NCI-H446 treated with DMSO at 0.1 percent for 48 hours (cell line): ENCODE data around the gene TMEM203.

Experiments
- DNase-seq: peaks from one replicate; lab custom pipeline; 2025; lab: John Stamatoyannopoulos, UW

TMEM203 gene

DNA sequence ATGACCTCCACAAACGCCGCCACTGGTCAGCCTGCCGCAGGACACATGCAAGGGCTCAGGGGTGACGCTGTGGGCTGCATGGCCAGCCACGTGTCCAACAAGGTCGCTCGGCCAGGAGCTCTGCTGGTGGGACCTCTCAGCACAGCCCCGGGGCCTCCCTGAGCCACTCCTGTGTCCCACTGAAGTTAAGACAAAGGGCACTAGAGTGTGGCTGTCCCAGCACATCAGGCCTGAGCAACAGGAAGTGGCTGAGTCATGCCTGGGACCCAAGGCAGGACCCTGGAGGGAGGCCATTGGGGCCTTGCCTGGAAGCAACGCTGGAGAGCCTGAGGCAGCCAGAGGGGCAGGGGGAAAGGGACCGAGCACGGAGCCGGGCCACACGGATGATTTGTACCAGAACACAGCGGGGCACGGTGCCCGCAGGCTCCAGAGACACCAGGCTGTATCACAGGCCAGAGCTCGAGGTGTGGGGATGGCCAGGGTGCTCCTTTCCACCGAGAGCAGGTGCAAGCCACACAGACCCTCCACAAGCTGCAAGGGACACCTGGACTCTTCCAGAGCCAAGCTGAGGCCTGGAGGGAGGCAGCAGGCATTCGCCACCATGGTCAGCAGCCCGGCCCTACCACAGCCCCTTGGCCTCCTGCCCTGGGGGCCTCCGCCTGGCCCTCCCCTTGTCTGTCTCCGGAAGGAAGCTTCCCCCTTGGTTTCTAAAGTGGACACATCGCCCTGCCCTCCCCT is 27.1 kb downstream of the TMEM203 start:
- no peak for DNase-seq

DNA sequence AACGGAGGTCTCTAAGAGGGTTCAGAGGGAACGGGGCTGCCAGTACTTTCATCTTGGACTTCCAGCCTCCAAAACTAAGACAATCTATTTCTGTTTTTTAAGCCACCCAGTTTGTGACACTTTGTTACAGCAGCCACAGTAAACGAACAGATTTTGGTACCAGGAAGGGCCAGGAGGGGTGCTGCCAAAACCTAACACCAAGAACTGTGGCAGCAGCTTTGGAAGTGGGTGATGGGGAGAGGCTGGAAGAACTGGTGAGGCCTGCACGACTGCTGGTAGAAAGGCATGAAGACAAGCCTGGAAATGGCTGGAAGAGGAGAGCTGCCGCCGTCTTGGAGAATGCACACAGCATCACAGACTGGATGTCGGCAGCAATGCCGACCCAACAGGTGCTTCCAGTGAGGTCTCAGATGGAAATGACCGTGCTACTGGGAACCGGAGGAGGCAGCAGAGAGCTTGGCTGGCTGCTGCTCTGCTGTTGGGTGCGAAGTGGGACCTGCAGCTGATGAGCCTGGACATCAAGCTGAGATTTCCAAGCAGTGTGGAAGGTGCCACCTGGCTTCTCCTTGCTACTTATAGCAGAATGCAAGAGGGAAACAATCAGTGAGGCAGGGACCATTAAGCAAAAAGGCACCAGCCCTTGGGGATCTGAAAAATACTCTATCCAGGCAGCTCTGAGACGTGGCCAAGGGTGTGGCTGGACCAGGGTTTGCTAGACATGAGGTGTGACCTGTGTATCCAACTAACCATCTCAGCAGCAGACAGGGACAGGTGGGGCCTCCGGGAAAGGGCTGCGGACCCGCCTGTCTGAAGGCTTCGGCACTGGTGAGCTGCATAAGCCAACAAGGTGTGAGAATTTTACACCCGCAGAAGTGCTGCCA is 28.9 kb downstream of the TMEM203 start:
- DNase-seq: no peak

DNA sequence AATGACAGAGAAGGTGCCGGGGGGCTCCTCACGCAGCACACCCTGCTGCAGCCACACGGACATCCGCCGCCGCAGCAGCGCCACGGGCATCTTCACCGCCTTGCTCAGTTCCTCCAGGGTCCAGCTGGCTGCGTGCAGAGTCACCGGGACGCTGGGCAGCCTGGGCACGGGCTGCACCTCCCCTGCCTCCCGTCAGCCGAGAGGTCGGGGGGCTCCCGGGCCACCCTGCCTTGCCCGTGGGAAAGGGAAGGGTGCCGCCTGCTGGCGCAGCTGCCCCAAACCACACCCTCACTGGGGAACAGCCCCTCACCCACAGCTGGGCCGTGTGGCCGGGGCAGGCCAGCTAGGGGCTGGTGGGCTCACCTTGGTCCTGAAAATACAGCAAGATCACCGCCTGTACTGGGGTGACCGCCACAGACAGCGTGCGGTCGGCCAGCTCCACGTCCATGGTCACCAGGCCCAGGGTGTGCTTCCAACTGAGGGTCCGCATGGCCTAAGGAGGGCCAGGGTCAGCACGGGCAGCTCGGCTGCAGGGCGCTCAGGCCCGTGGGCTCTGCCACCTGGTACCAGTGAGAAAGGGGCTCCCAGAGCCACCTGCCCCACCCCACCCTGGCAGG is 30.0 kb downstream of the TMEM203 start:
- no peak for DNase-seq

DNA sequence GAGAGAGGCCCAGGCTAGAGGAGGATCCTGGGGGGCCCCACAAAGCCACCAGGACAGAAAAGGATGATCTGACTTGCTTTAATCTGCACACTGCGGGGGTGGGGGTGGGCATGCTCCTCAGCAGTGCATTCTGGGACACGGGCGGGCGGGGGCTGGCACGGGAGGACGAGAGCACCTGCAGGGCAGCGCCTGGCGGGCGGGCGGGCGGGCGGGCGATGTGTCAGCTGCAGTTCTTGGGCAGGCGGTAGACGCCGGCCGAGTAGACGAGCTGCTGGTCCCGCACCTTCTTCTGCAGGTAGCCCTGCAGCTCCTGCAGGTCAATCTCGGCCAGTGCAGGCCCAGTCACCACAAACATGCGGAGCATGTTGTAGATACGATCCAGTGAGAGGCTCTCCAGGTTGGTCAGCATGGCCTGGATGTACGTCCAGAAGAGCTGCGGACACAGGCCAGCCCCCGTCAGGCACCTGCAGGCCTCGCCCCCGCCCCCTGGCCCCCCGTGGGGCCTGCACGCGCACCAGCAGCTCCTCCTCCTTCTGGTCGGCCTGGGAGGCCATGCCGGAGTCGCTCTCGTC is 30.6 kb downstream of the TMEM203 start:
- no peak for DNase-seq

DNA sequence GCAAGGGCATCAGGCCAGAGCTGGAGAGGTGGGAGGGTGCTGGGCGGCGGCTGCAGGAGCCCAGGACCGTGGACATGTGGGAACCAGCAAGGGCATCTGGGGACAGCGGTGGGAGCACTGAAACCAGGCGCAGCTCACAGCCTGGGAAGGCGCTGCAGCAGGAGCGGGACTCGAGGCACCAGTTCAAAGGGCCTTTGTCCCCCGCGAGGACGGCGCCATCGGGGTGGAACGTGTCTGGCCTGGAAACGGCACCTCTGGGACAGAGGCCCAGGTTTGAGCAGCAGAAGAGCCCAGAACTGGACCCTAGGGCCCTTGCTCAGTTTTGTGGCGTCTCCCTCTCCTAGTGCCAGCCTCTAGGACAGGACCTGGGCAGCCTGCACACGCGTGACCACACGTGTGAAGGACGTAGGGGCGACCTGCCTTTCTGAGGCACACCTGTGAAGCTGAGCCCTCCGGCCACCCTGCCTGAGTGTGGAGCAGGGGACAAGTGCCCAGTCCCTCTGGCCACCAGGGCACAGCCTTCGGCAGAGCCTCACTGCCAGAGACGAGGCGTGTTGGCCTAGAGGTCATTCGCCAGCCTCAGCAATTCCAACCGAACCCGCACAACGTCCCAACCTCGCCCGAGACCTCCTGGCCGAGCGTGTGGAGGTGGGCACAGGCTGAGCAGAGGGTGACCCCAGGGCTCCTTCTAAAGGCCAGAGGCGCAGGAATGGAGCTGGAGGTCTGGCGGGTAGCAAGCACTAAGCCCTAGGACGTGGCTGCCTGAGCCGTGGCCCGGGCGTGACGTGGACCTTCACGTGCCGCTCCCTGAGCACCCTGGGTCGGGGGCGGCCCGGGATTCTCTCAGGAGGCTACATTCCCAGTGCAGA is 31.4 kb downstream of the TMEM203 start:
- DNase-seq: no peak

DNA sequence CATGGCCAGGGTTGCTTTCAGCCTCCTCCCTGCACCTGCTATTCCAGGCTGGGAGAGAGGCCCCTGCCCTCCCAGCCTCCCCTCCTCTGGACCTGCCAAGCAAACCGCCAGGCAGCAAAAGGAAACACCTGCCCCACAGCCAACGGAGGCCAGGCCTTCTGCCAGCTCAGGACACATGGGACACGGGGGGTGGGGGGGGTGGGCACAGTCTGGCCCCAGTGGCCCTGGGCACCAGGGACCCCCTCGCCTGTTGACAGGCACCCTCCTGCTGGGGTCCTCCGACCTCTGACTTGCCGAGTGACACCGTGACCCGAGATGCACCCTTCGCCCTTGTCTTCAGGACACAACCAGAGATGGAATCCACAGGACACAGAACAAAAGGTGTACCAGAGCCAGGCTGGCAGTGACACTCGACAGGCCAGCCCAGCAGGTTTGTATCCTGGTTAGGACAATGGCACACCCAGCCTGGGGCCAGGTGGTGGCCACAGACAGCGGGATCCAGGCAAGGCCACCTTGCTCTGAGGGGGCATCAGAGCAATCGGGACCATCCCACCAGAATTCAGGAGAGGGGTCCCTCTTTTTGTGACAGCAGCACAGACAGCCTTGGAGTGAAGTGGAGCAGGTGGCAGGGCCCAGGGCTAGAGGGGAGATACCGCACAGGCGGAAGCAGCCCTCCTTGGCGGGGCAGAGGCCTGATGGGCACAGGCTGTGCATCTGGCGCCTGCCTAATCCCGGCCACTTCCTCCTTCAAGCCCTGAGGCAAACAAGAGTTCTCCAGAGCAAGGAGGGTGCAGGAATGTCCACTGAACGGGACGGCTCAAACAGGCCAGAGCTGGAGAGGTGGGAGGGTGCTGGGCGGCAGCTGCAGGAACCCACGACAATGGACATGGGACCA is 32.3 kb downstream of the TMEM203 start:
- DNase-seq: no peak

DNA sequence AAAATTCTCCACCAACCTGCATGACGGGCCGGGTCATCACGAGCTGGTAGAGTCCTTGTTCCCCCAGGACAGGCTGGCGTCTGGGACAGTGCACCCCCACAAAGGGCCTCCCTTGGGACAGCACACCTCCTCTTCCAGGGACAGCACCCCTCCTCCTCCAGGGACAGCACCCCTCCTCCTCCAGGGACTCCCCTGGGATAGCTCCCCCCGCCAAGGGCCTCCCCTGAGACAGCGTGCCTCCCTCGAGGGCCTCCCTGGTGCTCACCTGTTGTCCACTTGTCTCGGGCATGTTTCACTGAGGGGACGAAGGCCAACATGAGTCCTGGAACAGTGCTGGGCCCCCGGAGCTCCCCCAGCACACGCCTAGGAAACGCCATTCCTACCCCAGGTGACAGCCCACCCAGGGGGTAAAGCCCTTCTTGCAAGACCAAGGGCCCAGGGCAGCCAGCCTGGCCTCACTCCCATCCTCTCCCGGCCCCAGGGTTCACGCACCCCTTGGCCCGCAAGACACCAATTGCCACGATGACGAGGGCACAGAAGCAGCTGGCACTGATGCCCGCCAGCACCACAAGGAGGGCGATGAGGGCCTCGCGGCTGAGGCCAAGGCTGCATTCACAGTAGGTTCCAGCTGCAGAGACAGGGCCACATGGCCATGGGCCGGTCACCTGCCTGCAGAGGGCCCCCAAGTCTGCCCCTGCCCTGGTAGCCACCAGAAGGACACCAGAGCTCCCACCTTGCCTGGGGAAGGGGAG is 34.1 kb downstream of the TMEM203 start:
- DNase-seq: no peak

DNA sequence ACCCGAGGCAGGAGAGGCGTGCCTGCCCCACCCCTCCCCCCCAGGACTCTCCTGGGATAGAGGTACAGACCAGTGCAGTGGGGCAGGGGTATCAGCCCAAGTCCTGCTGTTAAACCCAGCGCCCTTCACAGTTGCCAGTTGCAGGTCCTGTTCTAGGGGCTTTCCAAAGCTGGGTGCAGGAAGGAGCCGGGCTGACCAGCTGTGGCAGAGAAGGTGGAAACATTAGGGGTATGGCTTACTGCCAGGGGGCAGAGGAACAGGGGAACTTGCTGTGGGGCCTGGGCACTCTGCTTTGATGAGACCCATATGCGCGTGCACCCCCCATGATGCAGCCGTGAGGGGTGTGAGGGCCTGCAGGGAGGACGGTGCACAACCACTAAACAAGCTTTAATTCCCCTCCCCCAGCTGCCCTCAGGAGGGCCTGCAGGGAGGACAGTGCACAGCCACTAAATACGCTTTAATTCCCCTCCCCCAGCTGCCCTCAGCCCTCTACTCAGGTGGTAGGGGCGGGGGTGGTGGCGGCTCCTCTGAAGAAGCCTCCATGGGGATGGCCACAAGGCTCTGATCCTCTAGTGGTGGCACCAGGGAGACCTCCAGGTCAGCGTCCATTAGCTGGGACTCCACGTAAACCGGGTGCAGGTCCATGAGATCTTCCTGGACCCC is 34.8 kb downstream of the TMEM203 start:
- DNase-seq: no peak

DNA sequence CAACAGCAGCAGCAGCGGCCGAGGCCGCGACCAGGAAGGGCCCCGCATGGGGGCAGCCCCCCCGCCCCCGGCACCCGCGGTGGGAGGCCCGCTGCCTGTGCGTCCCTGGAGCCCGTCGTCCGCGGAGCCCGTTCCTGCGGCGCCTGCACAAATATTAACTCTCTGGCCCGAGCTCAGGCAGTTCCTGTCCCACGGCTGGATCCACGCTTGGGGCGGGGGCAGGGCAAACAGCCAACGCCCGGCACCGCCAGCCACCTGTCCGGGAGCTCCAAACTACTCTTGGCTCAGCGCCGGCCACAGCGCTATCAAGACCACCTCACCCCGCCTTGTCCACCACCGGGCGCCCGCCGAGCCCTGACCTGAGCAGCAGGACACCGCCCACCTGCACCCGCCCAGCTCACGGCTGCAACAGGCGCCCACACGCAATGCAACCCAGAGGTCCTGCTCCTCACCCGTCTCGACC is 35.5 kb downstream of the TMEM203 start, which contains the start of gene LRRC26:
Gene LRRC26 (minus strand): TSS at position 156 of the 463 bp plus-strand sequence. CDS start 108 bp downstream, at position 48.
- DNase-seq: no peak

DNA sequence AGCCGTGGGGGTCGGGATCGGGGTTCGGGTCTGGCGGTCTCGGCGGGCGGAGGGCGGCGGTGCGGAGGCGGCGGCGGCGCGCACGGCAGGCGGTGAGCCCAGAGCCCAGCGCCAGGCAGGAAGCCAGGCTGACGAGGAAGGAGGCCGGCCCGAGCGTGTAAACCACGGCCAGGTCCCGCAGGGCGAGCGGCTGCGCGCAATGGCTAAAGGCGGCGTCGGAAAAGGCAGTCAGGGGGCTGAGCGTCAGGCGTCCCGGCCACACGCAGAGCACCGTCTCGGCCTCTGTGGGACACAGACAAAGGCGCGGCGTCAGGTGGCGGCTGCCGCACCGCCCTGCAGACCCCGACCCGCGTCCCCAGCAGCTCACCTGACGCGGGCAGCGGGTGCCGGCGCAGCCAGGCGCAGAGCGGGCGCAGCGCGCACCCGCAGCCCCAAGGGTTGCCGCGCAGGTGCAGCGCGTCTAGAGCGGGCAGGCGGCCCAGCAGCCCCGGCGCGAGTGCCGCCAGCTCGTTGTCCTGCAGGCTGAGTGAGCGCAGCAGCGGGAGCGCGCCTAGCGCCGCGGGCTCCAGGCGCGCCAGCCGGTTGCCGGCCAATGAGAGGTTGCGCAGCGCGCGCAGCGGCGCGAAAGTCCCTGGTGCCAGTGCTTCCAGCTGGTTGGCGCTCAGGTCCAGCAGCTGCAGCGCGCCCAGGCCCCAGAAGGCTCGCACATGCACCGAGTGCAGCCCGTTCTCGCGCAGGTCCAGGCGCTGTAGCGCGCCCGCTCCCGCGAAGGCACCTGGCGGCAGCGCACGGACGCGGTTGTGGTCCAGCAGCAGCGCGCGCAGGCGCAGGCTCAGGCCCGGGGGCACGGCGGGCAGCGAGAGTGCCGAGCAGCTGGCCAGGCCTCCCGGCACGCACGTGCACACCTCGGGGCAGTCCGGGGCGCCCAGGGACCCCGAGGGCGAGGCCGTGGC is 36.3 kb downstream of the TMEM203 start:
- DNase-seq: peak; percentile 9

DNA sequence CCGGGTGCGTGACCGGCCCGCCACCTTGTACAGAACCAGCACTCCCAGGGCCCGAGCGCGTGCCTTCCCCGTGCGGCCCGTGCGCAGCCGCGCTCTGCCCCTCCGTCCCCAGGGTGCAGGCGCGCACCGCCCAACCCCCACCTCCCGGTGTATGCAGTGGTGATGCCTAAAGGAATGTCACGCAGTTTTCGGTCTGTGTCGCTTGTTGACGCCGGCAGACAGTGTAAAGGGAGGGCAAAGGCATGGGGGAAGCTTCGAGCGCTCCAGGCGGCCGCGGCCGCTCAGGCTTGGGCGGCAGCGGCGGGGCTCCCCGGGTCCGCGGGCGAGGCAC is 36.9 kb downstream of the TMEM203 start:
- DNase-seq: no peak

DNA sequence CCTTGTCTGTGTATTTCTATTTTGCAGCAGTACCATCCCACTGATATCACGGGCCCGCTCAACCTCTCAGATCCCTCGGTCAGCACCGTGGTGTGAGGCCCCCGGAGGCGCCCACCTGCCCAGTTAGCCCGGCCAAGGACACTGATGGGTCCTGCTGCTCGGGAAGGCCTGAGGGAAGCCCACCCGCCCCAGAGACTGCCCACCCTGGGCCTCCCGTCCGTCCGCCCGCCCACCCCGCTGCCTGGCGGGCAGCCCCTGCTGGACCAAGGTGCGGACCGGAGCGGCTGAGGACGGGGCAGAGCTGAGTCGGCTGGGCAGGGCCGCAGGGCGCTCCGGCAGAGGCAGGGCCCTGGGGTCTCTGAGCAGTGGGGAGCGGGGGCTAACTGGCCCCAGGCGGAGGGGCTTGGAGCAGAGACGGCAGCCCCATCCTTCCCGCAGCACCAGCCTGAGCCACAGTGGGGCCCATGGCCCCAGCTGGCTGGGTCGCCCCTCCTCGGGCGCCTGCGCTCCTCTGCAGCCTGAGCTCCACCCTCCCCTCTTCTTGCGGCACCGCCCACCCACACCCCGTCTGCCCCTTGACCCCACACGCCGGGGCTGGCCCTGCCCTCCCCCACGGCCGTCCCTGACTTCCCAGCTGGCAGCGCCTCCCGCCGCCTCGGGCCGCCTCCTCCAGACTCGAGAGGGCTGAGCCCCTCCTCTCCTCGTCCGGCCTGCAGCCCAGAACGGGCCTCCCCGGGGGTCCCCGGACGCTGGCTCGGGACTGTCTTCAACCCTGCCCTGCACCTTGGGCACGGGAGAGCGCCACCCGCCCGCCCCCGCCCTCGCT is 37.5 kb downstream of the TMEM203 start:
- no peak for DNase-seq

DNA sequence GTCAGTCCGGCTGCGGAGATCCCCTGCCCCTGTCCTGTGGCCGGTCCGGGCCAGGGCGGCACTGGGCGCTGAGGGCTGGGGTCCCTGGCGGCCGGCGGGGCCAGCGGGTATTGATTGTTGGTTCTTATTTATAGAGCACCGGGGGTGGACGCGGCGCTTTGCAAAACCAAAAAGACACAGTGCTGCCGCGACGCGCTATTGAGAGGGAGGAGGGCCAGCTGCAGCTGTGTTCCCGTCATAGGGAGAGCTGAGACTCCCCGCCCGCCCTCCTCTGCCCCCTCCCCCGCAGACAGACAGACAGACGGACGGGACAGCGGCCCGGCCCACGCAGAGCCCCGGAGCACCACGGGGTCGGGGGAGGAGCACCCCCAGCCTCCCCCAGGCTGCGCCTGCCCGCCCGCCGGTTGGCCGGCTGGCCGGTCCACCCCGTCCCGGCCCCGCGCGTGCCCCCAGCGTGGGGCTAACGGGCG is 38.1 kb downstream of the TMEM203 start:
- no peak for DNase-seq

DNA sequence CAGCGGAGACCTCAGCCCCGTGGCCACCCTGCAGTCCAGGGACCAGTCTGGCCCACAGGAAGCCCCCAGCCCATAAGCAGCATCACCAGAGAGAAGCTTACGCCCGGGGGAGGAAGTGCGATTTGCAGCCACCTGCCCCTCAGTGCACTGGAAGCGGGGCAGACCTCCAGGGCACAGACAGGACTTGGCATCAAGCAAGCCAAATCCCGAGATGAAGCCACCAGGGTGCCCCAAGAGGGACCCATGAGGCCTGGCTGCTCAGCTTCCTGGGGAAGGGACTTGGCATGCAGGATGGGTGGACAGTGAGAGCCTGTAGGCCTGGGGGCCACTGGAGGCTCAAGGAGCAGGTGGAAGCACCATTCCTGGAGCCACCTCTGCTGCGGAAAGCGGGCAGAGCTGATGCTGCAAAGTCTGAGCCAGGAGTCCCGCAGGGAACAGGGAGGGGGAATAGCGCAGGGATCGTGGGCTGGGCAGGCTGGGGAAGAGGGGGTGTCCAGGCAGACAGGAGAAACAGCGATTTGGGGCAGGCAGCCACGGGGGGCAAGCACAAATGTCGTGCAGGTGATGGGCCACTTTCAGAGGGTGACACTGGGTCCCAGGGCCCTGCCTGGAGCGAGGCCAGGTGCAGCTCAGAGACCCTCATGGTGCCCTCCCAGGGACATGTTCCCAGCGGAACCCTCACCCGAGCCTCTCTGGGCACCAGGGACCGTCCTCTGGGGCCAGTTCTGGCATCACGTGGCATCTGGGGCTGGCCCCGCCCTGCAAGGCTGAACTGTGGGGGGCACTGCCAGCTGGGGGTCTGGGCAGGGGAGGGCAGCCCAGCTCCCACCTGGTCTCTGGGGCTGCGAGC is 38.8 kb downstream of the TMEM203 start:
- DNase-seq: no peak

DNA sequence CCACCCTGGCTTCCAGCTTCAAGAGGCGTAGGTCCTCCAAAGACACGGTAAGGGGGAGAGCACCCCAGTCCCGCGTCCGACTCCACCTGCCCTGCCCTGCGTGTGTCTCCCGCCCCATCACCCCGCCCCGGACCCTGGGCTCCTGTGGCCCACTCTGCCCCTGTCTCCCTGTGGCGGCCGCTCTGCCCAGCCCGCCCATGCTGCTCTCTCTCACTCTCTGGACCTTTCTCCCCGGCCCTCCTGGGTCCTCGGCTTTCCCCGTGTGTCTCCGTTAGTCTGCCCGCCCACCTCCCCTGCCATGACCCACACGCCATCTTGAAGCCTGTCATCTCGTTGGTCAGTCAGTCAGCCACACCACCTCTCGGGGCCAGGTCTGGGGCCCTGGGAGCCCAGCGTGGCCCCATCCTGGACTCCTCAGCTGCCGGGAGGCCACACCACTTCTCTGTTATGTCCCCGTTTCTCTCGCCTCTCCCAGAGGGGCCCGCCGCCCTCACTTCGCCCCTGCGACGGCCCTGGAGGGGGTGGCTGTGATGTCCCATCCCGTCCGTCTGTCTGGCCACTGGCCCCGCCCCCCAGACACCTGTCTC is 40.1 kb downstream of the TMEM203 start:
- DNase-seq: no peak
